Tibial artery (tissue), 4 donors: Measurements from ENCODE around the gene ATP11A.

Experiments used
- DNase-seq, 2 donors: peaks; one replicate each; pipeline ENCODE4 v3.0.0-alpha.2; 2019
- H3K27ac ChIP-seq, 2 donors: fragments of 200-600 bp; sonication (generic) in 1 of 2; 1 replicate in 1 of 2; 2 replicates in 1 of 2; pipeline ENCODE4 v1.5.1; 2018 to 2019; ENCODE audit warnings: mild to moderate bottlenecking in 1 of 2
- H3K27me3 ChIP-seq, 2 donors: fragments of 200-600 bp; sonication (generic) in 1 of 2; one replicate each; pipeline versions ENCODE4 v1.5.1 to v1.6.0; 2016 to 2019
- H3K36me3 ChIP-seq, 3 donors: fragments of 200-600 bp; sonication (generic) in 2 of 3; one replicate each; pipeline ENCODE4 v1.5.1; 2016 to 2019; ENCODE audit warnings: mild to moderate bottlenecking in 2 of 3
- H3K4me1 ChIP-seq, 4 donors: fragments of 200-600 bp; sonication (generic) in 2 of 4; 1 replicate in 3 of 4; 2 replicates in 1 of 4; pipeline ENCODE4 v1.5.1; 2016 to 2019
- H3K4me3 ChIP-seq, 2 donors: fragments of 200-600 bp; sonication (generic) in 1 of 2; 1 replicate in 1 of 2; 2 replicates in 1 of 2; pipeline ENCODE4 v1.5.1; 2018 to 2019; ENCODE audit warnings: mild to moderate bottlenecking in 2 of 2
- H3K9me3 ChIP-seq, 3 donors: fragments of 200-600 bp; sonication (generic) in 1 of 3; one replicate each; pipeline ENCODE4 v1.5.1; 2016 to 2019
- intact Hi-C: fragments of 100-400 bp; cut with DNase I; formaldehyde crosslinking; loops from one replicate; pipeline ENCODE4 v1.15.0; 2023; ENCODE audit warnings: low total_unique reads
- TF ChIP-seq, protein P1 (sequence below), 2 experiments: fragments of 200-600 bp in 1 of 2; fragments of 450-650 bp in 1 of 2; IDR thresholded peaks; one replicate each; pipeline ENCODE4 v1.5.1; 2017 to 2019; ENCODE audit warnings: antibody characterized with exemption in 2 of 2, mild to moderate bottlenecking in 1 of 2, moderate library complexity in 1 of 2

ATP11A gene

DNA sequence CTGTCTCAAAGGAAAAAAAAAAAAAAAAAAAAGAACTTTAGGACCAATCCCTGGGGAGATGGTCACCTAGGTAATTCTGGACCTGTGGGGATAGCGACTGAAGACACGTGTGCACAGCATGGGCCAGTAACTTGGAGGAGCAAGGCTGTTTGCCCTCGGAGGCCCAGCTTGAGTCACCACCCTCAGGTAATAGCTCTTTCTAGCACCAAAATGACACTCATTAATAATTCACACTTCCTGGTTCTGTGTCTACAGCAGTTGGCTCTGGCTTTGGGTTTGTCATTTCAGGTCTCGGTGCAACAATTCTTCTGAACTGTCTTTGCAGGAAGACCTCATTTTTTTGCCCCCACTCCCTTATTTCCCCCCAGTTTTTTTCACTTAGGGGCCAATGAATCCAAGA lies 3.9 kb upstream of the ATP11A start:
- peak in 1 of 2 donors; percentile 15 for DNase-seq
- Histone ChIP-seq H3K36me3 (no peaks in the 10 kb centered on the region), H3K27me3 (no peaks in the 10 kb centered on the region), H3K4me1 (peaks cover 0 to under 1% (median 0%) of the 10 kb centered on the region in 4 donors), H3K9me3 (no peaks in the 10 kb centered on the region), H3K4me3 (no peak overlapping the region), H3K27ac (no peak overlapping the region)
- intact Hi-C loops: loop anchor here (5.0 kb wide), 1 partner anchor 94 kb away; no protein-coding TSS in a partner anchor
- TF ChIP-seq, protein P1, sequence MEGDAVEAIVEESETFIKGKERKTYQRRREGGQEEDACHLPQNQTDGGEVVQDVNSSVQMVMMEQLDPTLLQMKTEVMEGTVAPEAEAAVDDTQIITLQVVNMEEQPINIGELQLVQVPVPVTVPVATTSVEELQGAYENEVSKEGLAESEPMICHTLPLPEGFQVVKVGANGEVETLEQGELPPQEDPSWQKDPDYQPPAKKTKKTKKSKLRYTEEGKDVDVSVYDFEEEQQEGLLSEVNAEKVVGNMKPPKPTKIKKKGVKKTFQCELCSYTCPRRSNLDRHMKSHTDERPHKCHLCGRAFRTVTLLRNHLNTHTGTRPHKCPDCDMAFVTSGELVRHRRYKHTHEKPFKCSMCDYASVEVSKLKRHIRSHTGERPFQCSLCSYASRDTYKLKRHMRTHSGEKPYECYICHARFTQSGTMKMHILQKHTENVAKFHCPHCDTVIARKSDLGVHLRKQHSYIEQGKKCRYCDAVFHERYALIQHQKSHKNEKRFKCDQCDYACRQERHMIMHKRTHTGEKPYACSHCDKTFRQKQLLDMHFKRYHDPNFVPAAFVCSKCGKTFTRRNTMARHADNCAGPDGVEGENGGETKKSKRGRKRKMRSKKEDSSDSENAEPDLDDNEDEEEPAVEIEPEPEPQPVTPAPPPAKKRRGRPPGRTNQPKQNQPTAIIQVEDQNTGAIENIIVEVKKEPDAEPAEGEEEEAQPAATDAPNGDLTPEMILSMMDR (IDR thresholded peaks at IDR 0.05): no peak

GRCh38 chr13:112686364-112686763 lies 3.5 kb upstream of the ATP11A start:
- peaks cover 0 to 5% (median 2%) of the 10 kb centered on the region in 4 donors for H3K4me1 ChIP-seq
- DNase-seq: peak in 1 of 2 donors; percentile 34
- no peaks in the 10 kb centered on the region for H3K27me3 ChIP-seq
- intact Hi-C loops: loop anchor here (5.0 kb wide), 1 partner anchor 94 kb away; no protein-coding TSS in a partner anchor
- H3K4me3 ChIP-seq: no peak overlapping the region
- no peaks in the 10 kb centered on the region for H3K36me3 ChIP-seq
- H3K9me3 ChIP-seq: no peaks in the 10 kb centered on the region
- TF ChIP-seq, protein P1 (IDR thresholded peaks at IDR 0.05): no peak
- H3K27ac ChIP-seq: no peak overlapping the region

DNA sequence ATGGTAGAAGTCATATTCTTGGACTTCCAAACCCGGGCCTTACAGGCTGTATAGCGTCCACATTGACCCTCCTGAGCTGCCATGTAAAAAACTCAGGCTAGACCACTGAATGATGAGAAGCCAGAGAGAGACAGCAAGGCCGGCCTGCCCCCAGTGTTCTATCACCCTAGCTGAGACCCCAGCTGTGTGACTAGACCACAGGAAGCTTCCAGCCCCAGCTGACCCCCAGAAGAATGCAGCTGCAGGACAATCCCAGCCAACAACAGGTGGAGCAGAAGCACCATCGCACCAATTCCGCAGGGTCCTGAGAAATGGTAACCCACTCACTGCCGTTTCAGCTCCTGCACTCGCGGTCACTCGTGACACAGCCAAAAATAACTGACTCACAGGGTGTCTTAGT lies 2.9 kb upstream of the ATP11A start:
- H3K27me3 ChIP-seq: no peaks in the 10 kb centered on the region
- H3K36me3 ChIP-seq: no peaks in the 10 kb centered on the region
- no peak overlapping the region for H3K4me3 ChIP-seq
- intact Hi-C loops: loop anchor here (5.0 kb wide), 1 partner anchor 95 kb away; no protein-coding TSS in a partner anchor
- DNase-seq: peak in 1 of 2 donors; percentile 59
- H3K9me3 ChIP-seq: no peaks in the 10 kb centered on the region
- TF ChIP-seq, protein P1 (IDR thresholded peaks at IDR 0.05): no peak
- H3K27ac ChIP-seq: no peak overlapping the region
- peaks cover 0 to 11% (median 8%) of the 10 kb centered on the region in 4 donors for H3K4me1 ChIP-seq

GRCh38 chr13:112687836-112688559 lies 1.8 kb upstream of the ATP11A start:
- intact Hi-C loops: loop anchor here (5.0 kb wide), 1 partner anchor 96 kb away; no protein-coding TSS in a partner anchor
- TF ChIP-seq, protein P1 (IDR thresholded peaks at IDR 0.05): no peak
- DNase-seq: peak in 1 of 2 donors; percentile 29
- Histone ChIP-seq H3K27ac (no peak overlapping the region), H3K4me1 (peaks cover 0 to 15% (median 9%) of the 10 kb centered on the region in 4 donors), H3K4me3 (no peak overlapping the region), H3K36me3 (no peaks in the 10 kb centered on the region), H3K27me3 (no peaks in the 10 kb centered on the region), H3K9me3 (no peaks in the 10 kb centered on the region)

DNA sequence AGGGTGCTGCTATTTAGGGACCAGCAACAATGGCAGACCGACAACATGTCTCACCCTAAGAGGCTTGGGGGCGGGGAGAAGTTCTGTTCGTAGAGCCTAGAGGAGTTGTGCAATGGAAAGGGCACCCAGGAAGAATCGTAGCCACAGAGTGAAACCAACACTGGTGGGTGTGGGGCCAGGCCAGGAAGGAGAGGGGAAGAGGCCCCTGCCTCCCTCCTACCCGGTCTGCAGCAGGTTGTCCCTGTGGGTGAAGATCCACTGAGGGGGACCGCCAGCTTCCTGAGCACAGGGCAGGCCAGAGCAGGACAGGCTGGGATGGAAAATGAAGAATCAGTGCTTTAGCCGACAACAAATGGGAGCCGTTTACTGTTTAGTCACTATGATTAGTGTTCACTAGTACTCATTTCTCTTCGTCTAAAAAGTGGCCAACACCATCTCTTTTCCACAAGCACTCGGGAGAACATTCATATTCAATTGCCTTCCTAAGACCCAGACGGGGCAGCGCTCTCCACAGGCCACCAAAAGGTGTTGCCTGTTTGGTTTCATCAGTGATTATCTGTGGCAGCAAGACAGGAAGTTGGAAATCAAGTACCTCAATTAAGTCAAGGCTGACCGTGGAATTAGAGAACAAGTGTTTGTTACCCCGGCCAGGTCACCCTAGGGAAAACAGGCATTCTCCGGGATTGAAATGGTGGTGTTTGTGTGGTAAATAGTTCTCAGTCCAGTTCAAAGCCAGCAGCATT lies 1.1 kb upstream of the ATP11A start:
- H3K27me3 ChIP-seq: no peaks in the 10 kb centered on the region
- TF ChIP-seq, protein P1 (IDR thresholded peaks at IDR 0.05): no peak
- intact Hi-C loops: loop anchor here (5.0 kb wide), 1 partner anchor 96 kb away; no protein-coding TSS in a partner anchor
- H3K4me3 ChIP-seq: peak overlapping the region; percentile 72 to 84
- peak; percentile 62 to 66 for DNase-seq
- H3K9me3 ChIP-seq: no peaks in the 10 kb centered on the region
- H3K27ac ChIP-seq: peak overlapping the region; percentile 85
- H3K36me3 ChIP-seq: no peaks in the 10 kb centered on the region
- H3K4me1 ChIP-seq: peaks cover 0 to 20% (median 10%) of the 10 kb centered on the region in 4 donors
